Progenitor cell of endocrine pancreas (in vitro differentiated cells): ENCODE results near the gene ALS2CL. TPM values are rescaled to one million over a fixed set of nuclear protein-coding genes. Genes with fewer than 3 reads are reported as not detected.

ENCODE experiments used
- DNase-seq: peaks from one replicate; pipeline ENCODE4 v3.0.0; 2021; ENCODE audit warnings: low spot score; ENCODE audit not compliant: unreplicated experiment
- H3K27ac Mint-ChIP-seq: 2 replicates; pipeline ENCODE4 v1.8.0; 2021; ENCODE audit warnings: mild to moderate bottlenecking, moderate library complexity, mixed read lengths
- H3K27me3 Mint-ChIP-seq: 2 replicates; pipeline ENCODE4 v1.8.0; 2021; ENCODE audit warnings: mixed read lengths
- H3K36me3 Mint-ChIP-seq: 2 replicates; pipeline ENCODE4 v1.8.0; 2022; ENCODE audit warnings: mixed read lengths; ENCODE audit not compliant: insufficient read depth
- H3K4me1 Mint-ChIP-seq: 2 replicates; pipeline ENCODE4 v1.8.0; 2021; ENCODE audit warnings: low read depth, mixed read lengths
- H3K4me3 Mint-ChIP-seq: 2 replicates; pipeline ENCODE4 v1.8.0; 2021; ENCODE audit warnings: low read depth, mild to moderate bottlenecking, moderate library complexity, mixed read lengths
- H3K9me3 Mint-ChIP-seq: 2 replicates; pipeline ENCODE4 v1.8.0; 2021; ENCODE audit warnings: low read depth, mixed read lengths
- CTCF ChIP-seq: fragments of 200-600 bp; sonication (generic); IDR thresholded peaks from one replicate; pipeline ENCODE4 v1.5.0; 2021; ENCODE audit warnings: antibody characterized with exemption, mild to moderate bottlenecking; ENCODE audit not compliant: unreplicated experiment
- total RNA-seq: library from RNA; stranded (reverse); gene quantifications from 2 replicates; pipeline ENCODE4 v1.2.1, GENCODE V29; 2021

The ALS2CL gene
- total RNA-seq, 1 donor from 2014 or later = 3.5 TPM

DNA sequence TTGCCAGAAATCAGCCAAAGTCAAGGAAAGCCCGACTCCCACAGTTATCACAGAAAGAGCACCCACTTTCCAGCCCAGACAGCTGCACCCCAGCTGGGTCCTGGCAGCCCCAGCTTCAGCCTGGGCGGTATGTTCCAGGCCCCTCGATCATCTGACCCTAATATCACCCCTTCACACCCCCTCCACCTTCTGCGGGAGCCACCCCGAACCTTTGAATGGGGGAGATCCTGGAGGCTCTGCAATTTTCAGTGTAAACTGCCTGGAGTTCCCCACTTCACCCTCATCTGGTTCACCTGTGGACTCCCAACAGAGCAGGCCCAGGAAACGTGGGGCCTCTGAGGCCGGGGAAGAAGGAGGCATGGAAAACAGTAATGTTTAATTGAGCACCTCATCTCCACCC is 18.3 kb upstream of the ALS2CL start:
- Mint-ChIP-seq H3K36me3 (no peaks in the 10 kb centered on the region), H3K27me3 (peaks cover 10% of the 10 kb centered on the region), H3K4me3 (no peak overlapping the region), H3K9me3 (no peaks in the 10 kb centered on the region), H3K4me1 (no peaks in the 10 kb centered on the region), H3K27ac (no peak overlapping the region)
- TF ChIP-seq CTCF = no peak
- DNase-seq = no peak

GRCh38 chr3:46711305-46711704 is 17.8 kb upstream of the ALS2CL start:
- H3K36me3 Mint-ChIP-seq = no peaks in the 10 kb centered on the region
- peaks cover 10% of the 10 kb centered on the region for H3K27me3 Mint-ChIP-seq
- H3K9me3 Mint-ChIP-seq = no peaks in the 10 kb centered on the region
- no peak for DNase-seq
- no peak for TF ChIP-seq CTCF
- no peak overlapping the region for H3K27ac Mint-ChIP-seq
- H3K4me3 Mint-ChIP-seq = no peak overlapping the region
- no peaks in the 10 kb centered on the region for H3K4me1 Mint-ChIP-seq

DNA sequence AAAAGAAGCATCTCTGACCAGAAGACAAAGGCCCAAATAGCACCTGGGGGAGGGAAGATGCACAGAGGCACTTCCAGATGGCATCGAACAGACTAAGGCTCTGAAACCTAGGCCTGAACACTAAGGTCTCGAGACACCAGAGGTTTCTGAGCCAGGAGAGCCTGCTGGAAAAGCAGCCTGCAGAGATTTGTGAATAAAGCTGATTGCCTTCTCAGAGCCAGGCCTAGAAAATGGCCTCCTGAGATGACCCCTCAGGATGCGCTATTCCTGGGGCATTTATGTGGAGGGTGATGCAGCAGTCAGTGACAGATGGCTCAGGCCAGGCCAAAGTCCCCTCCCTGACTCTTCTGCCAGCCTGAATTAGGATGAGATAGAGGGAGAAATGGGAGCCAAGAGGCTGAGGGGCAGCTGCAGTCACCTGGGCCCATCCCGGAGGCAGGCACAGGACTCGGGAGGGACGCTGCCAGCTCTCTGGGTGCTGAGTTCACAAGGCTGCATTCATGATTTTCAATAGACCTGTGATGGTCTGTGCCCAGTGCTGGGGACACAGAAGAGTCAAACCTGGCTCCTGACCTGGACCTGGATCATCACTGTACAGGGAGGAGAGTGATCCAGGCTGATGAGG is 17.3 kb upstream of the ALS2CL start:
- H3K9me3 Mint-ChIP-seq = no peaks in the 10 kb centered on the region
- no peak overlapping the region for H3K27ac Mint-ChIP-seq
- H3K36me3 Mint-ChIP-seq = no peaks in the 10 kb centered on the region
- no peak overlapping the region for H3K4me3 Mint-ChIP-seq
- H3K27me3 Mint-ChIP-seq = peaks cover 6% of the 10 kb centered on the region
- no peak for DNase-seq
- TF ChIP-seq CTCF = no peak
- no peaks in the 10 kb centered on the region for H3K4me1 Mint-ChIP-seq

DNA sequence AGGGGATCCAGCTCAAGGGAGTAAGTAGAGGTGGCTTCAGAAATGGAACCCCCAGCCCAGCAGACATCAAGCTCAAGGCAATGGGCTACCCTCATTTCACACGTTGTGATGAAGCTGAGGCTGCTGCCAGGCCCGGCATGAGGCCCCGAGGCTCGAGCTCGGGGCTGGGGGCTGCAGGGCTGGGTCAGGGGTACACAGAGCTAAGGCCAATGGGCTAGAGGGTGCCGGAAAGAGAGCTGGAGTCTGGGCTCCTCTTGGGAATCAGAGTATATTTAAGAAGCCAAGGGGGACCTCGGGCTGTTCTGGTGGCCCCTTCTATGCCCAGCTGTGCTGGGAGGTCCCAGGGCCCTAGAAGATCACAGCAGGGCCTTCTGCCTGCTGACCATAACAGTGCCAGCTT is 16.8 kb upstream of the ALS2CL start:
- no peak for DNase-seq
- no peak overlapping the region for H3K27ac Mint-ChIP-seq
- no peaks in the 10 kb centered on the region for H3K9me3 Mint-ChIP-seq
- H3K27me3 Mint-ChIP-seq = peaks cover 4% of the 10 kb centered on the region
- no peaks in the 10 kb centered on the region for H3K4me1 Mint-ChIP-seq
- H3K4me3 Mint-ChIP-seq = no peak overlapping the region
- no peaks in the 10 kb centered on the region for H3K36me3 Mint-ChIP-seq
- TF ChIP-seq CTCF = no peak

DNA sequence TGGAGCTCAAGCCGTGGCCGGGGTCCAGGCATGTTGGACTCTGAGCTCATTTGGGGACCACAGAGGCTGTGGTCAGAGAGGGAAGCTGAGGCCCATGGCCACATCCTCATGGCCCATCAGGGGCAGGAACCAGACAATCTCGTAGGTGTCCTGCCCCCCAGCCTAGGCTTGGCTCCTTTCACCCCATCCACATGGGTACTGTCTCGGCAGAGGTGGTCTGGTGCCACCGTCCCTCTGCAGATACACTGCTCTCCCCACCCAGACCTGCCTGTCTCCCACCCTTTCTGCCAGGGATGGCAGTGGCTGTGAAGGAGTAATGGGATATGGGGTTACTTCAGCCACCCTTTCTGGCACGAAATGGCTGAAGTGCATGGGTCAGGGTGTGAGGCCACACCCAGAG is 16.2 kb upstream of the ALS2CL start:
- H3K27me3 Mint-ChIP-seq = peaks cover 4% of the 10 kb centered on the region

More for the DNA sequence above, 16.2 kb upstream of the ALS2CL start:
- DNase-seq = no peak
- H3K27ac Mint-ChIP-seq = no peak overlapping the region
- H3K4me3 Mint-ChIP-seq = no peak overlapping the region
- H3K9me3 Mint-ChIP-seq = no peaks in the 10 kb centered on the region
- TF ChIP-seq CTCF = no peak
- no peaks in the 10 kb centered on the region for H3K4me1 Mint-ChIP-seq
- no peaks in the 10 kb centered on the region for H3K36me3 Mint-ChIP-seq
